ENCODE results near the gene TRIM2.

DNA sequence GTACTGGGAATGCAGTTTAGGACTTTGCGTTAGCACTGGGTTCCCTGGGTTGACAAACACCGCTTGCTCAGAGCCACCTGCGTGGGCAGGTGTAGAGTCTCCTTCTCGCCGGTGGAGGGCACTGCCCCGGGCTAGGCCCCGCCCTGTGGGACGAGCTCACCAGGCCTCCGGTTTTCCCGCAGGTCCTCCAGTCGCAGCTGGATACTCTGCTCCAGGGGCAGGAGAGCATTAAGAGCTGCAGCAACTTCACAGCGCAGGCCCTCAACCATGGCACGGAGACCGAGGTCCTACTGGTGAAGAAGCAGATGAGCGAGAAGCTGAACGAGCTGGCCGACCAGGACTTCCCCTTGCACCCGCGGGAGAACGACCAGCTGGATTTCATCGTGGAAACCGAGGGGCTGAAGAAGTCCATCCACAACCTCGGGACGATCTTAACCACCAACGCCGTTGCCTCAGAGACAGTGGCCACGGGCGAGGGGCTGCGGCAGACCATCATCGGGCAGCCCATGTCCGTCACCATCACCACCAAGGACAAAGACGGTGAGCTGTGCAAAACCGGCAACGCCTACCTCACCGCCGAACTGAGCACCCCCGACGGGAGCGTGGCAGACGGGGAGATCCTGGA lies 91.0 kb downstream of the TRIM2 start:
- no peak for TF ChIP-seq POLR2A (IDR thresholded peaks at IDR 0.05; ENCODE audit: low read length)
- no peak for TF ChIP-seq GATA1 (IDR thresholded peaks at IDR 0.05; ENCODE audit: low read depth, low read length)
